Trophoblast cell (in vitro differentiated cells and primary cell): ENCODE measurements around the gene ZDHHC14.

ENCODE experiments used
- DNase-seq, 2 donors: peaks; one replicate each; pipeline ENCODE4 v3.0.0-alpha.2; 2016
- H2AFZ ChIP-seq: 2 replicates; pipeline ENCODE4 v1.6.1; 2013; ENCODE audit warnings: low read length, moderate library complexity, mild to moderate bottlenecking; ENCODE audit not compliant: insufficient read depth, poor library complexity
- H2AK5ac ChIP-seq: 2 replicates; pipeline ENCODE4 v1.6.1; 2013; ENCODE audit warnings: mild to moderate bottlenecking, low read length
- H2BK120ac ChIP-seq: 2 replicates; pipeline ENCODE4 v1.6.1; 2013; ENCODE audit warnings: low read length, mild to moderate bottlenecking, moderate library complexity; ENCODE audit not compliant: insufficient read depth, poor library complexity
- H2BK12ac ChIP-seq: 2 replicates; pipeline ENCODE4 v1.6.1; 2013; ENCODE audit warnings: mild to moderate bottlenecking, low read length, moderate library complexity
- H2BK5ac ChIP-seq: 2 replicates; pipeline ENCODE4 v1.6.1; 2013; ENCODE audit warnings: low read length, low read depth, moderate library complexity, mild to moderate bottlenecking; ENCODE audit not compliant: poor library complexity
- H3K14ac ChIP-seq: 2 replicates; pipeline ENCODE4 v1.6.1; 2013; ENCODE audit warnings: mild to moderate bottlenecking, low read length
- H3K18ac ChIP-seq: 2 replicates; pipeline ENCODE4 v1.6.1; 2013; ENCODE audit warnings: mild to moderate bottlenecking, low read length
- H3K23ac ChIP-seq: 2 replicates; pipeline ENCODE4 v1.6.1; 2013; ENCODE audit warnings: low read length
- H3K27ac ChIP-seq: 2 replicates; pipeline ENCODE4 v1.5.1; 2013; ENCODE audit warnings: low read depth, mild to moderate bottlenecking, inconsistent platforms, low read length, moderate library complexity
- H3K27me3 ChIP-seq: 2 replicates; pipeline ENCODE4 v1.6.1; 2013; ENCODE audit warnings: inconsistent platforms, mild to moderate bottlenecking, low read length, moderate library complexity; ENCODE audit not compliant: insufficient read depth
- H3K36me3 ChIP-seq, 2 experiments: 1 replicate in 1 of 2; 2 replicates in 1 of 2; pipeline ENCODE4 v1.6.1; 2013; ENCODE audit warnings: low read length in 2 of 2, mild to moderate bottlenecking in 2 of 2, moderate library complexity in 1 of 2; ENCODE audit not compliant: insufficient read depth in 2 of 2, control insufficient read depth in 1 of 2
- H3K4ac ChIP-seq: 2 replicates; pipeline ENCODE4 v1.6.1; 2013; ENCODE audit warnings: low read depth, mild to moderate bottlenecking, low read length, moderate library complexity
- H3K4me1 ChIP-seq, 2 experiments: 1 replicate in 1 of 2; 2 replicates in 1 of 2; pipeline ENCODE4 v1.6.1; 2013; ENCODE audit warnings: low read length in 2 of 2, mild to moderate bottlenecking in 2 of 2, moderate library complexity in 1 of 2; ENCODE audit not compliant: insufficient read depth in 2 of 2, control insufficient read depth in 1 of 2
- H3K4me2 ChIP-seq: 2 replicates; pipeline ENCODE4 v1.6.1; 2013; ENCODE audit warnings: inconsistent platforms, mild to moderate bottlenecking, low read length, moderate library complexity
- H3K4me3 ChIP-seq: 2 replicates; pipeline ENCODE4 v1.5.1; 2013; ENCODE audit warnings: mild to moderate bottlenecking, low read depth, low read length, inconsistent platforms
- H3K79me1 ChIP-seq: one replicate; pipeline ENCODE4 v1.6.1; 2013; ENCODE audit warnings: low read length
- H3K79me2 ChIP-seq: 2 replicates; pipeline ENCODE4 v1.6.1; 2013; ENCODE audit warnings: low read length, mild to moderate bottlenecking; ENCODE audit not compliant: control insufficient read depth, insufficient read depth, poor library complexity
- H3K9ac ChIP-seq: 2 replicates; pipeline ENCODE4 v1.6.1; 2013; ENCODE audit warnings: mild to moderate bottlenecking, low read length
- H3K9me3 ChIP-seq: 2 replicates; pipeline ENCODE4 v1.6.1; 2013; ENCODE audit warnings: low read depth, mild to moderate bottlenecking, control low read depth, inconsistent platforms, low read length; ENCODE audit not compliant: insufficient read depth
- H4K12ac ChIP-seq: 2 replicates; pipeline ENCODE4 v1.6.1; 2013; ENCODE audit warnings: low read depth, mild to moderate bottlenecking, low read length, moderate library complexity
- H4K8ac ChIP-seq: 2 replicates; pipeline ENCODE4 v1.6.1; 2013; ENCODE audit warnings: low read depth, mild to moderate bottlenecking, low read length, moderate library complexity
- H4K91ac ChIP-seq: one replicate; pipeline ENCODE4 v1.6.1; 2013; ENCODE audit warnings: low read depth, mild to moderate bottlenecking, low read length, moderate library complexity
- WGBS: extraction: QIAGEN DNeasy Blood & Tissue Kit; methylation state at CpG from one replicate; pipeline ENCODE4 v1.1.7; 2013; ENCODE audit warnings: missing lambda C conversion rate; ENCODE audit not compliant: insufficient read length, insufficient coverage; ENCODE audit errors: extremely low coverage; 5-methylcytosine and 5-hydroxymethylcytosine counted together

The ZDHHC14 gene

GRCh38 chr6:157476797-157477196 lies 95.8 kb downstream of the ZDHHC14 start:
- H3K4me1 ChIP-seq = peaks cover 0 to 2% of the 10 kb centered on the region in 2 experiments
- peaks cover 3% of the 10 kb centered on the region for H3K79me1 ChIP-seq
- H2BK12ac ChIP-seq = no peak overlapping the region
- no peak overlapping the region for H2BK5ac ChIP-seq
- no peak overlapping the region for H3K4me3 ChIP-seq
- no CpG with 5 or more reads among the region's 3 CpGs for WGBS
- no peaks in the 10 kb centered on the region for H3K9me3 ChIP-seq
- H3K4ac ChIP-seq = no peak overlapping the region
- no peak overlapping the region for H3K18ac ChIP-seq
- H4K91ac ChIP-seq = no peak overlapping the region
- no peak overlapping the region for H3K4me2 ChIP-seq
- no peaks in the 10 kb centered on the region for H3K27me3 ChIP-seq
- H3K36me3 ChIP-seq = no peaks in the 10 kb centered on the region
- no peak overlapping the region for H2BK120ac ChIP-seq
- no peak overlapping the region for H3K27ac ChIP-seq
- H2AK5ac ChIP-seq = no peak overlapping the region
- no peak overlapping the region for H4K12ac ChIP-seq
- no peak for DNase-seq
- H2AFZ ChIP-seq = no peak overlapping the region
- H4K8ac ChIP-seq = no peak overlapping the region
- no peak overlapping the region for H3K9ac ChIP-seq
- no peak overlapping the region for H3K14ac ChIP-seq
- no peak overlapping the region for H3K23ac ChIP-seq
- H3K79me2 ChIP-seq = no peaks in the 10 kb centered on the region

- no peak overlapping the region for H2BK120ac ChIP-seq
- DNase-seq = no peak
- H3K36me3 ChIP-seq = no peaks in the 10 kb centered on the region
- no peaks in the 10 kb centered on the region for H3K79me2 ChIP-seq
- WGBS = no CpG with 5 or more reads among the region's 2 CpGs
- no peaks in the 10 kb centered on the region for H3K9me3 ChIP-seq
- no peak overlapping the region for H4K91ac ChIP-seq
- H4K8ac ChIP-seq = no peak overlapping the region
- H3K4me1 ChIP-seq = no peaks in the 10 kb centered on the region
- H3K4me2 ChIP-seq = no peak overlapping the region
- no peak overlapping the region for H2AK5ac ChIP-seq
- no peak overlapping the region for H3K4ac ChIP-seq
- H3K14ac ChIP-seq = no peak overlapping the region
- H2BK12ac ChIP-seq = no peak overlapping the region
- no peaks in the 10 kb centered on the region for H3K27me3 ChIP-seq
- no peak overlapping the region for H3K9ac ChIP-seq
- no peak overlapping the region for H2AFZ ChIP-seq
- H3K27ac ChIP-seq = no peak overlapping the region
- no peak overlapping the region for H2BK5ac ChIP-seq
- no peak overlapping the region for H3K4me3 ChIP-seq
- no peak overlapping the region for H3K23ac ChIP-seq
- no peaks in the 10 kb centered on the region for H3K79me1 ChIP-seq
- H4K12ac ChIP-seq = no peak overlapping the region
- H3K18ac ChIP-seq = no peak overlapping the region
Measured at GRCh38 chr6:157478926-157479325, 97.9 kb downstream of the ZDHHC14 start.

- Histone ChIP-seq H3K4me3 (no peak overlapping the region), H2BK12ac (no peak overlapping the region), H3K27ac (no peak overlapping the region), H4K91ac (no peak overlapping the region), H2BK5ac (no peak overlapping the region), H2BK120ac (no peak overlapping the region), H3K36me3 (no peaks in the 10 kb centered on the region), H4K12ac (no peak overlapping the region), H3K14ac (no peak overlapping the region), H3K79me1 (no peaks in the 10 kb centered on the region), H2AFZ (no peak overlapping the region), H3K9me3 (no peaks in the 10 kb centered on the region), H3K4ac (no peak overlapping the region), H3K79me2 (no peaks in the 10 kb centered on the region), H4K8ac (no peak overlapping the region), H3K9ac (no peak overlapping the region), H3K23ac (no peak overlapping the region), H3K27me3 (no peaks in the 10 kb centered on the region), H3K4me2 (no peak overlapping the region), H3K4me1 (no peaks in the 10 kb centered on the region), H3K18ac (no peak overlapping the region), H2AK5ac (no peak overlapping the region)
- WGBS = no CpG with 5 or more reads among the region's 7 CpGs
- DNase-seq = no peak
Measured at GRCh38 chr6:157479464-157480303, 98.7 kb downstream of the ZDHHC14 start.

- Histone ChIP-seq H3K18ac (no peak overlapping the region), H4K12ac (no peak overlapping the region)
- WGBS = no CpG with 5 or more reads among the region's 9 CpGs
Measured at GRCh38 chr6:157481189-157481864, 100.3 kb downstream of the ZDHHC14 start.

More at GRCh38 chr6:157481189-157481864, 100.3 kb downstream of the ZDHHC14 start:
- Histone ChIP-seq H3K4ac (no peak overlapping the region), H3K23ac (no peak overlapping the region), H2AFZ (no peak overlapping the region), H3K14ac (no peak overlapping the region), H2BK120ac (no peak overlapping the region), H3K4me1 (no peaks in the 10 kb centered on the region), H2BK5ac (no peak overlapping the region), H2AK5ac (no peak overlapping the region), H3K36me3 (no peaks in the 10 kb centered on the region), H3K79me1 (no peaks in the 10 kb centered on the region), H3K27ac (no peak overlapping the region), H3K27me3 (no peaks in the 10 kb centered on the region), H4K91ac (no peak overlapping the region), H3K9ac (no peak overlapping the region), H3K9me3 (no peaks in the 10 kb centered on the region), H4K8ac (no peak overlapping the region), H3K4me2 (no peak overlapping the region), H3K79me2 (no peaks in the 10 kb centered on the region), H3K4me3 (no peak overlapping the region), H2BK12ac (no peak overlapping the region)
- no peak for DNase-seq
